CD4-positive, alpha-beta T cell treated with Interleukin-1 beta for 1 hour (primary cell): ENCODE measurements around the gene ADCY6.
A peak's percentile ranks its signal among the peaks of the same experiment; 100 is the strongest.

ENCODE experiments used
- DNase-seq, 2 donors: peaks; one replicate each; pipeline ENCODE4 v3.0.0-alpha.2; 2020 to 2022

Gene ADCY6

GRCh38 chr12:48815126-48816110, 26.5 kb upstream of the ADCY6 start:
- DNase-seq, result peak; percentile 9 to 20

- DNase-seq, result peak; percentile 79 to 83
Observed at GRCh38 chr12:48814262-48815125, 25.6 kb upstream of the ADCY6 start.

DNA sequence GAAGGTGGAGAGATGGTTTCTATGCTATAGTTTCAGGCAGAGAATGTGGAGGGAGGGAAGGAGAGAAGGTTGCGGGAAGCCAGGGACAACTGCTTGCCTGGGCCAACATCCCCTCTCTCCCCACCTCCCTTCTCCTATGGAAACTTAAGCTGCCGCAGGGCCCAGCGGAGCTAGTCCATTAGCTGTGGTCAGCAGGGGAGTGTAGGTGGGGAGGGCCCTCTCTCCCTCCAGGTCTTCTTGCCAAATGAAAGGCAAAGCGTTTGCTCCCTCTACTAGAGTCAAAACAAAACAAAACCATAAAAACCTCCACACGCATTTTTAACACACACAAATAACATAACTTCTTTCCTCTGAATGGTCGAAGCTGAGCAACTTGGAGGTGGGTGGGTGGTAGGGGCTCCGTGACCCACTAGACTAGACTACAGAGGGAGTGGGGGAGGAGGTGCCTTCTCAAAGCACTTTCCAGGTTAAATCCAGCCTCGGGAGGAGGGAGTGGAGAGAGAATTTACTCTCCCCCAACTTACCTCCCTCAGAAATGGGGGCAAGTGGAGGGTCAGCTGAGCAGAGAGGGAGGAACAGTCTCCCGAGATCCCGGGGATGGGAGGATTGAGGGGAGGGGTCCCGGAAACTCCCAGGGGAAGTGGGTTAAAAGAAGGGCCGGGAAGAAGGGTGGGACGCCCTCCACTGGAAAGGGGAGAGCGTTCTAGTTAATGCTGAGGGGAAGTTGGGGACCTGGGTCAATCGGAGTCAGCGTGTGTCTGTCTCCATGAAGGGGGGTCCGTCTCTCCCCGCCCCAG, 24.8 kb upstream of the ADCY6 start:
- no peak for DNase-seq

DNA sequence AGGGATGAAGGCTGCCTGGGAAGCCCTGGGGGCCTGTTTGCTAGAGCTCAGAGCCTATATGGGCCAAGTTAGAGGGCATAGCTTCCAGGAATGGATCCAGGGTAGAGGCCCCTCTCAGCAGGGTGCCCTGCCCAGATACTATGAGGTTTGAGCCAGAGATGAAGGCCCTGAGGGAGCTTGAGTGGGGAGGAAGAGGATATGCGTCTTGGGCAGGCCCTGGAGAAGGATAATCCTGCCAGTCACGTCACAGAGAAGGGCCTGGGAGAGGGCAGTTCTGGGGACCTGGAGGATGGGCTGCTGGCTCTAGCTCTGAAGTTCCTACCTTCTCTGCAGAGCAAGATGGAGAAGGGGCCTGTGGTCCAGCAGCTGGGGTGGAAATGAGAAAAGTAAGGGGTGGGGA, 23.5 kb upstream of the ADCY6 start:
- DNase-seq, result no peak

GRCh38 chr12:48811437-48812090, 22.7 kb upstream of the ADCY6 start:
- no peak for DNase-seq

- no peak for DNase-seq
Observed at GRCh38 chr12:48810903-48811431, 22.1 kb upstream of the ADCY6 start.

- DNase-seq, result no peak
Observed at GRCh38 chr12:48807981-48808380, 19.1 kb upstream of the ADCY6 start.

DNA sequence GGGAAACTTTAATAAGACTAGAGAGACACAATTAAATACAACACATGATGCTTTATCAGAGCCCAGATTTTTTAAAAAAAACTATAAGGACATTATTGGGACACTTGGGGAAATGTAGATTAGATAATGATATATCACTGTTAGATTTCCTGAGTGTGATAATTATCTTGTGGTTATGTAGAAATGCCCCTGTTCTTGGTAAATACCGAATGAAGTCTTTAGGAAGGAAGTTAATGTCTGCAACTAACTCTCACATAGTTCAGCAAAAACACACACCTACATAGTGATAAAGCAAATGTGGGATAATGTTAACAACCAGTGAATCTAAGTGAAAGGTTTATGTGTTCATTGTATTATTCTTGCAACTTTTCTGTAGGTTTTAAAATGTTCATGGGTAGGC, 14.8 kb upstream of the ADCY6 start:
- DNase-seq, result no peak

- DNase-seq, result no peak
Observed at GRCh38 chr12:48800971-48801370, 12.1 kb upstream of the ADCY6 start.

DNA sequence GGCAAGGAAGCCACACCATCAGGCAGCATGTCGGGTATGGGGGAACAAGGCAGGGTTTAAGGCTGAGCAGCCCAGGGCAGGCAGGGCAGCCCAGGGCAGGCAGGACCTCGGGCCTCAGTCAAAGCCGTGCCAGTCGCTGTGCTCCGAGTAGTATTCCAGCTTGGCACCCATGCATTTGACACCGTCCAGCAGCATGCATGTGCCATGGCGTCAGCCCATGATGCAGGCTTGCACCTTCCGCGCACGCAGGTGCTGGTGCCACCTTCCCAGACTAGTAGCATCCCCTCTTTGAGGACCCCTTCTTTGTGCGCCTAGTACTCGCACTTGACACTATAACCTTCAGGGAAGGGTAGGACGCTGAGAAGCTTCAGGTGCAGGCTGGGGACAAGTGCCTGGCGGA, 11.6 kb upstream of the ADCY6 start:
- no peak for DNase-seq

GRCh38 chr12:48796976-48797375, 8.1 kb upstream of the ADCY6 start:
- DNase-seq, result no peak

GRCh38 chr12:48795550-48796455, 6.9 kb upstream of the ADCY6 start:
- peak; percentile 33 to 60 for DNase-seq

GRCh38 chr12:48794870-48795269, 6.0 kb upstream of the ADCY6 start:
- no peak for DNase-seq

GRCh38 chr12:48793696-48794095, 4.8 kb upstream of the ADCY6 start:
- no peak for DNase-seq

DNA sequence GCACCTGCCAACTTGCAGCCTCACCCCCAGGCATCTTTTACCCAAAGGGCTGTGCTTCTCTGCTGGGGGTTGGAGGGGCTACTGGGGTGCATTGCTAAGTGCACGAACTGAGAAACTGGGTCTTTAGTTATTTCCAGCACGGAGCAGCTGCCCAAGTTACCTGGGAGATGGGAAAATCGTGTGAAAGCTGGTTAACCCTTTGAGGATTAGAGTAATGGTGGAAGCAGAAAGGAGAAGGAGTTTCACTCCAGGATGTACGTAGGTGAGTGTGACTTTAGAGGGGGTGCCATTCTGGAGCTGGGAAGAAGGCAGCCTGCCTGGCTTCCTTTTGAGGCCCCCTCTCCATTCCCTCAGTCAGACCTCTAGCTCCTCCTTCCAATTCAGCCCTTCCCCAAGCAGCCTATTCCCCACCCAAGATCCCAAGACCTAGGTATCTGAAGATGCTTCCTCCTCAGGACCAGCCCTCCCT, 1.0 kb upstream of the ADCY6 start:
- DNase-seq, result no peak

- no peak for DNase-seq
Observed at GRCh38 chr12:48788524-48788853, 400 bp downstream of the ADCY6 start.

GRCh38 chr12:48787791-48788523, 932 bp downstream of the ADCY6 start:
- no peak for DNase-seq

DNA sequence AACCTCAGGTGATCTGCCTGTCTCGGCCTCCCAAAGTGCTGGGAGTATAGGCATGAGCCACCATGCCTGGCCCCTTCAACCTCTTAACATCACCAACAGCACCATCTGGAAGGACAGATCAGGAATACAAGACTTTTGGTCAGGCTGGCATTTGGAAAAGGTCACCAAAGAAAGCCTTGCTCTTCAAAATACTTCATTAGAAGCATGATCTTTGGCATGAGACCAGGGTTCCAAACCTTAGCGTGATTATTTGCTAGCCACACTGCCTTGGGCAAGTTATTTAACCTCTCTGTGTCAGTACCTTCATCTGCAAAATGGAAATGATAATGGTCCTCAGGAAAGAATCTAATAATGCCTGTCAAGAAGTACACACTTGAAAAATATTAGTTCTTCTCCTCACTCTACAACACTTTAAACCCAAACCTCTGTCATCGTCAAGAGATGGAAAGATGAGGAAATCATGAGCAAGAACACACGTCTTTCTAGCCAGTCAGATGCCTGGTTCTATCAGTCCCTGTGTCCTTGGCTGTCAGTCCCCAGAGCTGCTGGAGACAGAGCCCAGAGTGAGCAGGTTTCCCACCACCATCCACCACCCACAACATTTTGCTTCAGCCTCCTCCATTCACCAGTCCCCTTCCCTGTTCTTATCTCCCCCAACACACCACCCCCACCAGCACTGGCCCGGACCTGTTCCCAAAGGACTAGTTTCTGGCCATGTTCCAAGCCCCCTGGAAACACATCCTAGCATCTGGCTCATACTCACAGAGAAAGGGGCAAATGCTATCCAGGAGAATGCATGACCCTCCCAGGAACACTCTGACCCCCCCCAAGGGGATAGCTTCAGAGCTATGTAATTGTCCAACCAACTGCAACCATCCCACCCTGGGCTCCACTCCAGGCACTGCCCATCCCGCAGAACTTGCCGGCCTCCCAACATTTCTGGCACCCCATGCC, 2.0 kb downstream of the ADCY6 start:
- DNase-seq, result no peak

DNA sequence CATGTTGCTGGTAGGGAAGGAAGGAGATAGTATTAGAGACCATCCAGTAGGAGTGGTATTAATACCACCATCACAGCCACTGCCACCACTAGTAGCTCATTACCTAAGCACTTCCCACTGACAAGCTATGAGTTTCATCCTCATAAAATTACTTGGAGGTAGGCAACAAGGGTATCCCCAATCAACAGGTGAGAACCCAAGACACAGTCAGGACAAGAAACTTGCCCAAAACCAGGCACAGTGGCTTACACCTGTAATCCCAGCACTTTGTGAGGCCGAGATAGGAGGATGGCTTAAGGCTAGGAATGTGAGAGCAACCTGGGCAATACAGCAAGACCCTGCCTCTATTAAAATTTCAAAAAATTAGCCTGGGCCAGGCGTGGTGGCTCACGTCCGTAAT, 5.5 kb downstream of the ADCY6 start:
- DNase-seq, result no peak
